Activated gamma-delta T cell treated with anti-CD3 and anti-CD28 coated beads, Interleukin-2, amount 50 U/mL, for 16 hours (primary cell): Measurements from ENCODE around the gene NKG7.

Experiments used
- DNase-seq: peaks from one replicate; pipeline ENCODE4 v3.0.0-alpha.2; 2020; ENCODE audit warnings: low read depth

The NKG7 gene

GRCh38 chr19:51389143-51389542, 16.7 kb upstream of the NKG7 start:
- no peak for DNase-seq

DNA sequence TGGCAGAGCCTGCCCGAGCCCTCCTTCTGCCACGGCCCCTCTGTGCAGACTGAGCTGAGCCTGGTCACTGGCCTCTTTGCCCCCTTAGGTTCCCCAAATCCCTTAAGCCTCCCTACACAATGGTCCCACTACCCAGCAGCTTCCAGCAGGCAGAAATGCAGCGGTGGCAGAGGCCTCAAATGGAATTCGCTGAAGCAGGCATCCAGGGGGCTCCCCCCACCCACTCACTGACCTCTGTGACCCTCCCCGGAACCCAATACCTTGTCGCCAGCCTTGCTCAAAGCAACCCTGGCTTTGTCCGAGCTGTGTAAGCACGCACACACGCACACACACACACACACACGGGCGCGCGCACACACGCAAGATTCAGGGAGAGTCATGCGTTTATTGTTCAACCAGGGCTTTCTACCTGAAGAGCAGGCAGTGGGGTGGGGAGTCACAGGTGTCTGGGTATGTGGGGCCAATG, 15.5 kb upstream of the NKG7 start, which contains the start of gene LIM2:
TSS of gene LIM2 (minus strand) at position 51 of the 466 bp plus-strand sequence. CDS start 531 bp downstream, outside the sequence.
- DNase-seq: no peak

DNA sequence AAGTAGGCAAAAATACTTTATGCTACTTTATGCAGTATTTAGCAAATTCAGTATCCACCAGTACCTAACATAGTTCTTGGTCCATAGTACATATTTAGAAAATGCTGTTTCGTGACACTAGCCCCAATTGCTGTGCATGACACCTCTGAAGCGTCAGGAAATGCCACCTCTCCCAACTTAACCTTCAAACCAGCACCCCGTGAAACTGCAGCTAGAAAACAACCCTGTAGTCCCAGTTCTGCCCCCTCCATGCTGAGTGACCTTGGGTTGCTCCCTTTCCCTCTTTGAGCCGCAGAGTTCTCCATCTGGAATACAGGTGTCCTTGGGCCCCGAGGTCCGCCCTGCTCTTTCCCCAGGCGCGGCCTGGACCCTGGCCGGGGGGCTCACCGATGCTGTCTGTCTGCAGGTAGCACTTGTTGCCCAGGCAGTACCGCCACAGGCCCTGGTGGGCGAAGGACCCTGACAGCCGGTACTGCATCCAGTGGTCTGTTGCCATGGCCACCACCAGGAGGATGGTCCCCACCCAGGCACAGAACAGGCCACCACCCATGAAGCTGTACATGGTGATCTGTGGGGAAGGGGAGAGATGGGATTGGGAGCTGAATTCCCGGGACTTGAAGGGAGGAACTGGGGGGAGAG, 14.5 kb upstream of the NKG7 start:
- no peak for DNase-seq

GRCh38 chr19:51382004-51382403, 9.6 kb upstream of the NKG7 start:
- DNase-seq: no peak

- no peak for DNase-seq
Measured at GRCh38 chr19:51380379-51380778, 7.9 kb upstream of the NKG7 start.

DNA sequence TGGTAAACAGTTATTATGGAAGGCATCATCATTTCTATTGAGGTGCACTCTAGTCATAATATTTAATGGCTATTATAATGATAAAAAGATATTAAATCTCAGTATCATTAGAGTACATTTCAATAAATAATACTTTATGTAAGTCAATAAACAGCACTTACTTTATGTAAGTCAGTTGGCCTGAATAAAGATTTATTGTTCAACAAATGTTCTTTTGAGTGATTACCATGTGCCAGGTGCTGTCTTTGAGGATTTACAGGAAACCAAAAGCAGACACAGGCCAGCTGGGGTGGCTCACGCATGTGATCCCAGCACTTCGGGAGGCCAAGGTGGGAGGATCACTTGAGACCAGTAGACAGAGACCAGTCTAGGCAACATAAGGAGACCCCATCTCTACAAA, 5.0 kb upstream of the NKG7 start:
- DNase-seq: no peak

- DNase-seq: no peak
Measured at GRCh38 chr19:51375504-51376221, 3.2 kb upstream of the NKG7 start.

- DNase-seq: no peak
Measured at GRCh38 chr19:51372021-51372648, 319 bp downstream of the NKG7 start.

DNA sequence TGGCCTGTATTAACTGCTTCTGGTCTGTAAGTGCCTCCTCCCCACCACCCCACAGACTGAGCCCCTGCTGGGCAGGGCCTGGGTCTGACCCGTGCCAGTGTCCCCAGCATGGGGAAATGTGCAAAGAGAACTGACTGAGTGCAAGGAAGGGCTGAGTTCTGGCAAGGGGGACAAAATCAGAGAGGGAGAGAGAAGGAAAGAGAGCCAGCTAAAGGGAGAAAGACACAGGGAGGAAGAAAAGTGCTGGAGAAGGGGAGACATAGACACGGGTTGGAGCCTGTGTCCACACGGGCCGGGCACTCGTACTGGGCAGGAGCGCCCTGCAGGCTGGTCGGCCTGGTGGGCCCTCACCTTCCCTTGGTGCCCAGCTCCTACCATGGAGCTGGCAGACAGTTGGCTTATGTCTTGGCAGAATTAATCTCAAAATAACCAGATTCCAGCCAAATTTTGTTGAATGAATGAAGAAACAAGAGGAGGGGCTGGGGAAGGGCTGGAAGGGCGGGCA, 1.2 kb downstream of the NKG7 start:
- DNase-seq: no peak

GRCh38 chr19:51370230-51370629, 2.2 kb downstream of the NKG7 start:
- DNase-seq: no peak

DNA sequence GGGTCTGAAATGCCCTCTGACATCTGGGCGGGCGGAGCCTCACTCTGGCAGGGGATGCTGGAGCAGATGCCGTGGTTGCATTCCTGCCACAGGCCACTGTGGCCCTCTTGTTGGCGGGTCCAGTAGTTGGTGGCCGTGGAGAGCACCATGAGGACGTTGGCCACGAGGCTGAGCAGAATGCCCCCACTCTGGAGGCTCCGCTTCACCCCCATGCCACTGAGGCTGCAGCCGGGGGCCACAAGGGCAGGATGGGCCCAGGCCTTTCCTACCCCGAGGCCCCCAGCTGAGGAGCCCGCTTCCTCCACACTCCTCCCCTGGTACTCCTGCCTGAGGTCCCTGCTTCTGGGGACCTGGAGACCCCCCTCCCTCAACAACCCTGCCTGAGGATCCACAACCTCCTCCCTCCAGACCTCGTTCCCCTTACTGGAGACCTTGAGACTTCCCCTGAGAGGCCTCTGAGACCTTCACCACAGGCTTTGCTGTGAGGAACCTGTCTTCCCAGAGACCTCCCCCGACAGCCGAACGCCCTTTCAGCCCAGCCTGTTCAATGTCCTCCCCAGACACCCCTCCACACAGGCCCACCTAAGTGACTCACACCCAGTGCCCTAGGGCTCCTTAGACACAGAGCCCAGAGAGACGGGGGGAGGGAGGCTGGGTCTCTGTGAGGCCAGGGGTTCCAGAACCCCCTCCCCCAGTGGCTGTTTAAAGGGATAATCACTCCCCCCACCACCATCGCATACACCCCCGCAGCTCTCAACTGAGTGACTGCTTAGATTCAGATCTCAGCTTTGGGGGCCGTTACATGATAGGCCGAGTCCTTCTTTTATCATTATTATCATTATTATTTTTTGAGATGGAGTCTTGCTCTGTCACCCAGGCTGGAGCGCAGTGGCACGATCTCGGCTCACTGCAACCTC, 3.8 kb downstream of the NKG7 start, which contains the start of gene CLDND2:
TSS of gene CLDND2 (minus strand) at position 638 of the 917 bp plus-strand sequence. CDS start at position 212, 426 bp downstream.
- DNase-seq: peak; percentile 42

GRCh38 chr19:51367565-51368365, 4.7 kb downstream of the NKG7 start:
- DNase-seq: peak; percentile 94

- no peak for DNase-seq
Measured at GRCh38 chr19:51367255-51367564, 5.2 kb downstream of the NKG7 start.

DNA sequence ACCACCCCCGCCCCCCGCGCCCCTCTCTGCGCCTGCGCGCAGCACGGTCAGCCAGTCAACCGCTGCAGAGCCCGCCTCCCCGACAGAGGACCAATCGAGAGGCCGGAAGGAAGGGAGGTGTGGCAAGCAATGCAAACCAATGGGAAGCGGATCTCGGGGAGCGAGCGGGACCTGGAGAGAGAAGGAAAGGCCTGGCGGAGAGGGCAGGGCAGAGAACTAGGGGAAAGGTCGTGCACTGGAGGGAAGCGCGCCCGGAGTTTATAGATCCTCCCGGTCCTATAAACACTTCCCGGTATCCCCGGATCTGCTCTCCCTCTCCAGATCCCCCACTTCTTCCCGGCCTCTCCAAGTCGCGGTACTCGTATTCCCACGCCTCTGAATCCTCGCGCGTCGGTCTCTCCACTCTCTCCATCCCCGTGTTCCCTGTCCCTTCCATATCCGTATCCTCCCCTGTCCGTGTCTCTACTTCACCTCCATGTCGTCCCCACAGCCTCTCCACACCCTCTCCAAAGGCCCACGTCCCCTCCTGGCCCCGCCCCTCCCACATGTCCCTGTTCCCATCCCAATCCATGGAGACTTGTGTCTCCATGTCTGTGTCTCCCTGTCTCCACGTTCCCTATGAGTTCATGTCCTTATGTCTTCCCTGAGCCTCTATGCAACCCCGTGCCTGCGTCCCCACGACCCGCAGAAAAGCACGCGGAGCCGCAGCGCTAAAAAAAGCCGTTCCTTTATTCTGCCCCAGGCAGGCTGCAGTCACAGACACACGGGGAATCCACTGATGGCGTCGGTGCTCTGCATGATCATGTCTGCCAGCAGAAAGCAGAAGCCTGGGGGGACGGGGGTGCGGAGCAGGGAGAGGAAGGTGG, 5.8 kb downstream of the NKG7 start:
- peak; percentile 85 for DNase-seq

GRCh38 chr19:51365965-51366388, 6.5 kb downstream of the NKG7 start, which contains the start of gene ETFB:
Gene ETFB, minus strand, starts transcription at chr19:51366388. Its CDS starts 62 bp downstream, at chr19:51366326.
- DNase-seq: no peak

DNA sequence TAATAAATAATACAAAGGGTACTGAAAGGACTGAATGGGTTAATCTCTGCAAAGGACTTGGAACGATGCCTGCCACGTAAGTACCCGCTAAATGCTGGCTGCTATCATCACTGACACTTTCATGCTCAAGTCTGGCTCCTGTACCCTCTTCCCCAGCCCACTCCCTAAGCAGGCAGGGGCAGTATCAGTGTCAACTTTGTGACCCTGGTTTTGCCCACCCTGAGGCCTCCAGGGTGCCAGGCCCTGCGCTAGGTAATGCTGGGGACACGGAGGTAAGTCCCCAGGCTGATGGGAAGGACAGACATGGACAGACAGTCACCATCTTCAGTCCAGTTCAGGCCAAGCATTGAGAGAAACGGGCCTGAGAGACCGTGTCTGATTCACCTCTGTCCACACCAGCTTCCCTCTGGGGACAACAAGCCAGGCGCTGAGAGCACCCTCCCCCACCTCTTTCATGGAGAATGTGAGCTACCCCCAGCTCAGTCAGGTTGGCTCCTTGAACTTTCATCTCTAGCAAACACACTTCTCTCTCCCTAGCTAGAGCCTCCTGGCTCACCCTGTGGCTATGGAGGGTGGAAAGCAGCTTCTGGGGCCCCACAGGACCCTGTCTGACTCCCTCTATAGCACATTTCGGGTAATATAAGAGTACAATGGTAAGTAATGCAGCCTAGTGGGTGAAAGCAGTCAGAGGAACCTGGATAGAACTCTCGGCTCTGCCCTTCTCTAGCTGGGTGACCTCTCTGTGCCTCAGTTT, 7.1 kb downstream of the NKG7 start:
- DNase-seq: no peak

- DNase-seq: no peak
Measured at GRCh38 chr19:51364200-51365106, 8.0 kb downstream of the NKG7 start.

GRCh38 chr19:51361239-51361638, 11.2 kb downstream of the NKG7 start:
- DNase-seq: no peak
